Measurements from ENCODE around the gene ZNF534. TPM values are rescaled to one million over a fixed set of nuclear protein-coding genes. Genes with fewer than 3 reads are reported as not detected.

ZNF534 gene
- total and polyA plus RNA-seq, 2 of the 13 experiments (the other 11 are each of a cell fraction or from before 2014, with no cell fraction given), result 0.04 to 0.08 TPM

GRCh38 chr19:52397310-52398080, 31.5 kb upstream of the ZNF534 start, which contains the start of gene ZNF528 (continued):
- 0 out of 2 replicates have a peak, but pooled peaks have one; percentile 28 for TF ChIP-seq HMGXB3 (CRISPR knock-in tag; IDR thresholded peaks at IDR 0.05; ENCODE audit: borderline replicate concordance)
- TF ChIP-seq ZBTB21 (CRISPR knock-in tag; IDR thresholded peaks at IDR 0.05), result no peak
- TF ChIP-seq CBX5 (CRISPR knock-in tag; IDR thresholded peaks at IDR 0.05; ENCODE audit: borderline replicate concordance), result peak; percentile 69; the same call in 1 of the 2 replicates
- no peak for TF ChIP-seq AFF4 (CRISPR knock-in tag; IDR thresholded peaks at IDR 0.05)
- TF ChIP-seq ZNF713 (CRISPR knock-in tag; IDR thresholded peaks at IDR 0.05), result no peak
- peak; percentile 70; the same call in 1 of the 2 replicates for TF ChIP-seq ZNF782 (CRISPR knock-in tag; IDR thresholded peaks at IDR 0.05; ENCODE audit: borderline replicate concordance)
- TF ChIP-seq TBX2 (CRISPR knock-in tag; IDR thresholded peaks at IDR 0.05; ENCODE audit: borderline replicate concordance), result peak; percentile 48; the same call in 1 of the 2 replicates
- TF ChIP-seq HOXA5 (CRISPR knock-in tag; IDR thresholded peaks at IDR 0.05), result no peak
- 0 out of 2 replicates have a peak, but pooled peaks have one; percentile 22 for TF ChIP-seq GLI4 (CRISPR knock-in tag; IDR thresholded peaks at IDR 0.05; ENCODE audit: borderline replicate concordance)
- TF ChIP-seq ZNF263 (CRISPR knock-in tag; IDR thresholded peaks at IDR 0.05), result 0 out of 2 replicates have a peak, but pooled peaks have one; percentile 16
- peak; percentile 26; the same call in 1 of the 2 replicates for TF ChIP-seq ZFP91 (CRISPR knock-in tag; IDR thresholded peaks at IDR 0.05; ENCODE audit: borderline replicate concordance)
- TF ChIP-seq FOXO4 (CRISPR knock-in tag; conservative IDR thresholded peaks at IDR 0.05), result no peak
- TF ChIP-seq GABPB1 (CRISPR knock-in tag; IDR thresholded peaks at IDR 0.05), result peak; percentile 97
- peak; percentile 70; the same call in 1 of the 2 replicates for TF ChIP-seq ZNF547 (CRISPR knock-in tag; IDR thresholded peaks at IDR 0.05)
- TF ChIP-seq PHF5A (CRISPR knock-in tag; IDR thresholded peaks at IDR 0.05; ENCODE audit: low read depth, unreplicated experiment), result no peak
- no peak for TF ChIP-seq HMGA1 (CRISPR knock-in tag; conservative IDR thresholded peaks at IDR 0.05)
- no peak for TF ChIP-seq NFE2L2 (IDR thresholded peaks at IDR 0.05; ENCODE audit: low read length)

Measured in HepG2 (cell line).